ENCODE results near the gene CATSPER1. TPM values are rescaled to one million over a fixed set of nuclear protein-coding genes. Genes with fewer than 3 reads are reported as not detected.
"Not testable (repeated sequence)": the region's sequence is repeated elsewhere in the genome, so short reads cannot be mapped to it uniquely, and the experiment has no call there.

The CATSPER1 gene
- total RNA-seq, 1 donor from 2014 or later: not detected

DNA sequence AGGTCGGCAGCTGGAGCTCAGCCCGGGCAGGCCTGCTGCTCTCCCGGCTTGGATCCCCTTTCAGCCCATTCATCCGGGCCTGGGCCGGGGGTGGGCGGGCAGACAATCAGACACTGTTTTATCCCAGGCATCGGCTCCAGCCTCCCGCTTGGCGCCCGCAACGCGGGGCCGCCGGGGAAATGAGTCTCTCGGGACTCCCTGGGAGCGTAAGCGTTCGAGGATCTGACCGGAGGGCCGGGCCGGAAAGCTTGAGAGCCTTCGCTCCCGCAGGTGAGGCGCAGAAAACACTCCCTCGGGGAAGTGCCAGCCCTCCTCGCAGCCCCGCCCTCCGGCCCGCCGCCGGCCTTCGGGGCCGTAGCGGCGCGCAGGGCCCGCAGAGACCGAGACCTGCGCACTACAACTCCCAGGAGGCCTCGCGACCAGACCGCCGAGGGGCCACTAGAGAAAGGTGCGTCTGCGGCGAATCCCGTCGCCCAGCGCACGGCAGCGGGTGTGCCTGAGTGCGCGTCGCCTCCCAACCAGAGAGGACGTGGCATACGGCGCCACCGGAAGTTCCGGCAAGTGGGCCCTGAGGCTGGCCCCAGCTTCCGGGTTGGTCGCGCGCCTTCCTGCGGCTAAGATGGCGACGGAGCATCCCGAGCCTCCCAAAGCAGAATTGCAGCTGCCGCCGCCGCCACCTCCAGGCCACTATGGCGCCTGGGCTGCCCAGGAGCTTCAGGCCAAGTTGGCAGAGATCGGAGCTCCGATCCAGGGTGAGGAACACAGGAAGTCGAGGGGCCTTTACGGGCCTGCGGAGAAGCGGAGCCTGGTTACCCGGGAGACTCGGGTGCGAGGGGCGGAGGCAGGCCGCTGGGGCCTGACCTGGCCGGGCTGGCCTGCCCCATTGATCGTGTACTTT, 25.7 kb upstream of the CATSPER1 start, which contains the start of gene SF3B2:
SF3B2 (plus strand) TSS at position 599 of the 898 bp plus-strand sequence; CDS start at position 620, 21 bp downstream.
- peak; percentile 98 for DNase-seq

DNA sequence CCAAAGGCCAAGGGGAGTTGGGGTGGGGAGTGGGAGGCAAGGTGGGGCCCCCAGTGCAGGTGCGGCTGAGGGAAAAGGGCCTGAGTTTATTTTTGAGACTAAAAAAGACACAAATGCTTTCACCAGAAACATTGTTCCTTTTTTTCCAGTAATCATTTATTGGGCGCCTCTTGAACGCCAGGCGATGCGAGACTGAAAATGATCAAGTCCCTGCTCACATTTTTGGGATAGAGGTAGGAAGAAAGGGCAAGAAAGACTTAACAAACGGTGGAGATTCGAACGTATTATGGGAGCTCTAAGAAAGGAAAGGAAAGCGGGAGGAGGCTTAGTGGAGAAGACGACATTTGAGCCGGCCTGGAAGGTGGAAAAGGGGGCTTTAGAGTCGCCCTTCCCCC, 25.1 kb upstream of the CATSPER1 start:
- DNase-seq: no peak

DNA sequence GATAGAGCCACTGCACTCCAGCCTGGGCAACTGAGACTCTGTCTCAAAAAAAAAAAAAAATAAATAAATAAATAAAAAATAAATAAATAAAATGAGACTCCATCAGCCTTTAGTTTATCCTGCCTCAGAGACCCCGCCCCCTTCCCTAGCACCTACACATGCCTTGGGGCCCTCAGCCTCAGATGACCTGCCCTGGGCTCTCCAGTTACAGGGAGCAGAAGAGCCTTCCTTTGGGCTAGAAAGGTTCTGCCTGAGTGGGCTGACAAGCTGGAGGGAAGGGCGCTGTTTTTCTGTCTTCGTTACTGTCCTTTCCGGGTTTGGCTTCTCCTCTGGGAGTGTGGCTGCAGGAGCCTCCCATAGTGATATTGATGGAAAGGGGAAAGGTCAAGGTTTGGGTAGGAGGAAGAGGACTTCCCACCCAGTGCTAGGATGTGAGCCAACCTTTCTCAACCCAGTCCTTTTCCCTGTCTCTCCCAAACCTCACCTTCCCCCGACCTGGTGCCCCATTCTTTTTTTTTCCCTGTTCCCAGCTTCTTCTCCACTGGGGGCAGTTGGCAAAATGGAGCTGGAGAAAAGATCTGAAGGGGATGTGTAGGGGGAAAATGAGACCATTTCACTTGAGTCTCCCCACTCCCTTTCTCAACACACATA, 24.4 kb upstream of the CATSPER1 start:
- no peak for DNase-seq

DNA sequence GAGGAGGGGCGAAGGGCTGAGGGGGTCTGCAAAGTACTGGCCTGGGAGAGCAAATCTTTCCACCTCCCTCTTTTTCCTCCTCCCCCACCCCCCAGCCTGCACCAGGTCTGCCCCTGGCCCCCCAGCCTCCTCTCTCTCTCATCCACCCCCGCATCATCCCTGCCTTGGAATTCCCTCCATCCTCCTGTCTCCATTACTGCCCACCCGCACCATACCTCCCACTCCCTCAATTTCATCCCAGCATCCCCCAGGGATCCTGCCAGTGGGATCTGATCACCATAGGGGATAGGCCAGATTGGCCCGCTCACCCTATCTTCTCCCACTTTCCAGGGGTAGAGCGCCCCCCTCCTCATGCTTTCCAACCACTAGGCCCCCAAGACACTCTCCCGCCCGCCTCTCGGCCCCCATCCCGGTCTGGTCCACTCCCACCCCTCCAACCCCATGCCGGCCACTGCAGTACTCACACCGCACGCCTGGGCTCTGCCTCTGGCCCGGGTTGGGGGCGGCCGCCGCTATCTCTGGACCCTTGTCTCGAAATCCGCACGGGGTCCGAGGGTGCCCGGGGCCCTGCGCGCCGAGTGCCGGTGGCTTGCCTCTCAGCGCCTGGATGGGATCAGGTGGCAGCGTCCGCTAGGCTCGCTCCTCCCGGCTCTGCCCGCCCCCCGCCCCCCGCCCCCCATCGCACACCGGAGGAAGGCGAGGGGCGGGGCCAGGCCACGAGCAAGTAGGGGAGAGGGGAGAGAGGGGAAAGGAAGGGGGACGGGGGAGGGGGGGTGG, 22.5 kb upstream of the CATSPER1 start, which contains the start of gene GAL3ST3:
GAL3ST3 (minus strand) TSS at position 615 of the 777 bp plus-strand sequence. CDS start 3,746 bp downstream, outside the sequence.
- no peak for DNase-seq

DNA sequence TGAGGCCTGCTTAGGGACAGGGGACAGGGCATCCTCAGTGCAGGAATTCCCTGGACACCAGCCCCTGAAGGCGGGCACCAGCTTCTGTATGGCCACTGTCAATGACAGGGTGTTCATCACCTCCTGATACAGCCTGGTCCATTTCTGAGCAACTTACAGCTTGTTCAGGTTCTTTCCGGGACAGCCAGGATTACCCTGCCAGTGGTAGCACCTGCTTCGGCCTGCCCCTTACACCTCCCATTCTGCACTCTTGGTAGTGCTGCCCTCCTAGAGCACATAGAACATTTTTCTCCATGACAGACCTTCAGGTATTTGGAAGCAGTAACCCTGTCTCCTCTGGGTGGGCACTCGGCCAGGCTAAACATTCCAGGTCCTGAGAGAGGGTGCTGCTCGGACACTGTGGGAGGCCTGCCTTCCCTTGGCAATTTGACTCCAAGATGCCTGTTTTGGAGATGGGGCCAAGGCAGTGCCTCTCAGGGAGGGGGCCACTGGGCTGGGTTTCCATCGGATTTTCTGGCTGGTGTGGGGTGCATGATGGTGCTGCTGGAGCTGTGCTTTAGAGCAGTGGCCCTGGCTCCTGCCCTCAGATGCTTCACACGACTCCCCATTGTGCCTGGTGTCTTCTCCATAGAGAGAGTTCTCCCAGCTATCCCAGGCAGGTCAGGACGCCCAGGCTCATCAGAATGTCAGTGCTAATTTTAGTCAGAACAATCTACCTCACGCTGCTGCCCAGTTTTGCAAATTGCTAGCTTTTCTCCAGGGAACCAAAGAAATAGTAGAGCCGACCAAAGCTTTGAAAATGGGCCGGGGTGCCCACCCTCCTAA, 21.5 kb upstream of the CATSPER1 start:
- DNase-seq: no peak

DNA sequence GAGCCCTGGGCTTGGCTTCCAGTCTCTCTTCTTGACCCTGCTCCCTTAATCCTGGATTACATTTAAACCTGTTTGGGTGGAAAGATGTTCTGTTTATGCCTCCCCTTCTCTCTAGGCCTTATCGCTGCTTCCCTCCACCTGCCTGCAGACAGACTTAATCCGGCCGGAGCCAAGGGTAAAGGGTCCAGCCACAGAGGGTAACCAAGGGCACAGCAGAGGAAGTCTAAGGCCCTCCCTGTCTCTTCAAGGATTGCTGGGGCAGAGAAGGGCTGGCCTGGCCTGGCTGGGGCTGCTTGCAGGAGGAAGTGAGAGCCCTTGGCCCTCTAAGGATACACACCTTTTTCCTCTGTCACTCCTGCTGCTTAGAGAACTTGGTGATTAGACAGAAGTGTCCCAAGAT, 20.6 kb upstream of the CATSPER1 start:
- no peak for DNase-seq

DNA sequence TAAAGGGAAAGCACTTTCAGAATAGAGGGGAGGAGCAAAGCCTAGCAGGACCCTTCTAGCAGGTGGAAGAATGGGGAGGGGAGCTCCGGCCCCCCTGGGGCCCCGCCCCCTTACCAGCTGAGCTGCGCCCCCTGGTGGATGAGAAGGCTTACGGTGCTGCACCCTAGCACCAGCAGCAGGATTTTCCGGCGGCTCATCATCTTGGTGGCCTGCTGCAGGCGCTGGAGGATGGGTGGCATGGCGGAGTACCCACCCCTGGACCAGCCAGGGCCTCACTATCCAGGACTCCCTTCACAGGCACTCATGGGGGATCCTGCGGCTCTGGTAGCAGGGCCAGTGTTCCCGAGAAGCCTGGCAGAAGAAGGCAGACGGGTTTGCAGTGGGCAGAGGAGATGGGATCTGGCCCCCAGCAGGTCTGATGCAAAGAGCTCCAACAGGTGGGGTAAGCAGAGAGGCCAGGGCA, 18.9 kb upstream of the CATSPER1 start:
- peak; percentile 45 for DNase-seq

DNA sequence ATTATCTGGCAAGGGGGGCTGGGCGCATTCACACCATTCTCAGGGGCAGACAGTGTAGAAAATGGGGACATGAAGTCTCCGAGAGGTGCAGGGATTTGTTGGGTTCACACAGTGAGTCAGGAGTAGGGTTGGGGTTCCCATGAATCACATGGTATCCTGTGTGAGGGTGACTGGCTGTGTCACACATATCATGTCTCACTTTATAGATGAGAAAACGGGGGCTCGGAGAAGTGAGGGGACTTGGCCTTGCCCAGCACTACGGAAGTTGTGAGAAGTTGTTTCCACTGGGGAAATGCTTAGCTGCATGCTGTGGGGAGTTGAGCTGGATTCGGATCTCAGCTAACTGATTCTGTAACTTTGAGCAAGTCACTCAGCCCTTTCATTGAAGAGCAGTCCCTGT, 18.5 kb upstream of the CATSPER1 start:
- no peak for DNase-seq

DNA sequence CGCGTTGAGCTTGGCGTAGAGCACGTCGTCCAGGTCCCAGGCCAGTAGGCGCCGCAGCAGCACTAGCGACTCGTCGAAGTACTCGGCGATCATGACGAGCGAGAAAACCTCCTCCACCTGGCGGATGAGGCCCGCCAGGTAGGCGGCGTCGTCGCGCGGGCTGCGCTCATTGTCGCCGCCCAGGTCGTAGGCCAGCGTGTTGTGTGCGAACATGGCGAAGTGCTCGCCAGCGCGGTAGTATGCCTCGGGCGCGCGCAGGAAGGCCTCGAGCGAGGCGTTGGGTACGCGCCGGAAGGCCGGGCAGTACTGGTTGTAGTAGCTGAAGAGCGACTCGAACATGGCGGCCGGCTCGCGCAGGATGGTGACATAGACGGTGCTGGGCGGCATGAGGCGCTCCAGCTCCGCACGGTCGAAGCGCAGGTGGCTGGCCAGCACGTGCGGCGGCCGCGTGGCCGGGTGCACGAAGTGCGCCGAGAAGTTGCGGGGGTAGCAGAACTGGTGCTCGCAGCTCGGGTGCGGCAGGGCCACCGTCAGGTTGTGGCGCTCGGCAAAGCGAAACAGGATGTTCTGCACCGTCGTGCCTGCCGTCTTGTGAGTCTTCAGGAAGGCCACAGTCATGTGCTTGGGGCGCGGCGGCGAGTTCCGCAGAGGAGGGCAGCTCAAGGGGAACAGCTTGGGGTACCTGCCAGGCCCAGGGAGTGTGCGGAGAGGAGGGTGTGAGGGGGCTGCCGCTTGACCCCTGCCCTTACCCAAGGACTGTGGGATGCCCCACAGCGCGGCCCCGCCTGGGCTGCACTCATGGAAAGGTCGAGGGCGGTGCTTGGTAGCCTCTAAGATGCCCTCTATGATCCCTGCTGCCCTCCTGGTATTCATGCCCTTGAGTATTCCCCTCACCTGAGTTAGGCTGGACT, 17.0 kb upstream of the CATSPER1 start:
- DNase-seq: no peak

DNA sequence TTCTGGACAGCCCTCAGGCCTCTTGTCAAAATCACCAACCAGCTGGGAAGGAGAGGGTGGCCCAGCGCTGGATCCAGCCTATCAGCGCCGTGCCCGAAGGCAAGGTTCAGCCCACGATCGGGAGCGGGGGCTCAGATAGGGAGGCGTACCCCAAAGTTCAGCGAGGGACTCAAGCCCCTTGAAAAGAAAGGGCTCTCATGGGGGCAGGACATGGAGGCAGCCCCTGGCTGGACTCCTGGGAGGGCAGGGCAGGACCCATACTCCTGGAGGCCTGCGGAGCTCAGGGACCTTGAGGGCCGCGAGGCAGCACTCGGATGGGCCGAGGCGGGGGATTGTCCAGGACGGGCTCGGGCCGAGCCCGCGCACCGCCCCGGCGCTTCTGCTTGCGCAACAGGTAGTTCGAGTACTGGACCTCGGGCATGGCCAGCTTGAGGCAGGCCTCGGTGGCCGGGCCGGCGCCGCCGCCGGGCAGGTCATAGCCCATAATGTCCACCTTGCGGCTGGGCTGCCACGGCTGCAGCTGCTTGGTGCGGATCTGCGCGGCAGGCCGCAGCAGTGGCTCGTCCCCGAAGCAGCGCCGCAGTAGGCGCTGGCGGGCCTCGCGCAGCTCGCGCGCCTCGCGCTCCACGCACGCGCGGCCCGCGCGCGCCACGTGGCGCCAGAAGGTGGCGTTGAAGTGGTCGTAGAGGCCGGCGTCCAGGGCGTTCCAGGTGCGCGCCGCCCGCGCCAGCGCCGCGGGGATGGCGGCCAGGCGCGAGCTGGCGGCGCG, 16.1 kb upstream of the CATSPER1 start:
- no peak for DNase-seq

DNA sequence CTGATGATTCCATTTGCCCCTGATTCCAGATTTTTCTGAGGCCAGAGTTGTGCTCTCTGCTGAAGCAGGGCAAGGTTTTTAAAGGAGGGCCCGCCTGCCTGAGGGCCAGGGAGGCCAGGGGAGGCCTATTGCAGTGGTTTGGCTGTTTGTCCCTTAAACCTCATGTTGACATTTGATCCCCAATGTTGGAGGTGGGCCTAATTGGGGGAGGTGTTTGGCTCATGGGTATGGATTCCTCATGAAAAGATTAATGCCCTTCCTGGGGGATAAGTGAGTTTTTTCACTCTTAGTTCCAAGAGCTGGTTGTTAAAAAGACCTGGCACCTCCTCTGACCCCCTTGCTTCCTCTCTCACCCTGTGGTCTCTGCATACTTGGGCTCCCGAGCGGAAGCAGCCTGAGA, 13.5 kb upstream of the CATSPER1 start:
- DNase-seq: no peak

DNA sequence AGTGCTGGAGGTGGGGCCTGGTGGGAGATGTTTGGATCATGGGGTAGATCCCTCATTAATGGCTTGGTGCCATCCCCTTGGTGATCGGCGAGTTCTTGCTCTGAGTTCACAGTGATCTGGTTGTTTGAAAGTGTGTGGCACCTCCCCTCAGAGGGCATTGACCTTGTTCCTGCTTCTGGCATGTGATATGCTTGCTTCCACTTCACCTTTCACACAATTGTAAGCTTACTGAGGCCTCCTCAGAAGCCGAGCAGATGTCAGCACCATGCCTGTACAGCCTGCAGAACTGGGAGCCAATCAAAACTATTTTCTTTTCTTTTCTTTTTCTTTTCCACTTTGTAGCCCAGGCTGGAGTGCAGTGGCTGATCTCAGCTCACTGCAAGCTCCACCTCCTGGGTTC, 11.0 kb upstream of the CATSPER1 start:
- no peak for DNase-seq

DNA sequence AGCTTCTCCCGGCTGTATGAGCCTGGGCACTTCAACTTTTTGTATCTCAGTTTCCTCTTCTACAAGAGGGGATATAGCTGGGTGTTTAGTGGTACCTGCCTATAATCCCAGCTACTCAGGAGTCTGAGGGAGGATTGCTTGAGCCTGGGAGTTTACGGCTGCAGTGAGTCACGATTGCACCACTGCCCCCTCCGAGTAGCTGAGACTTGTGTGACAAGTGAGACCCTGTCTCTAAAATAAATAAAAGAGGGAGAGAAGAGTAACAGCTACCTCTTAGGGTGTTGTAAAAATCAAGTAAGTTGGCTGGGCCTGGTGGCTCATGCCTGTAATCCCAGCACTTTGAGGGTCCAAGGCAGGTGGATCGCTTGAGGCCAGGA, 10.0 kb upstream of the CATSPER1 start:
- DNase-seq: no peak

DNA sequence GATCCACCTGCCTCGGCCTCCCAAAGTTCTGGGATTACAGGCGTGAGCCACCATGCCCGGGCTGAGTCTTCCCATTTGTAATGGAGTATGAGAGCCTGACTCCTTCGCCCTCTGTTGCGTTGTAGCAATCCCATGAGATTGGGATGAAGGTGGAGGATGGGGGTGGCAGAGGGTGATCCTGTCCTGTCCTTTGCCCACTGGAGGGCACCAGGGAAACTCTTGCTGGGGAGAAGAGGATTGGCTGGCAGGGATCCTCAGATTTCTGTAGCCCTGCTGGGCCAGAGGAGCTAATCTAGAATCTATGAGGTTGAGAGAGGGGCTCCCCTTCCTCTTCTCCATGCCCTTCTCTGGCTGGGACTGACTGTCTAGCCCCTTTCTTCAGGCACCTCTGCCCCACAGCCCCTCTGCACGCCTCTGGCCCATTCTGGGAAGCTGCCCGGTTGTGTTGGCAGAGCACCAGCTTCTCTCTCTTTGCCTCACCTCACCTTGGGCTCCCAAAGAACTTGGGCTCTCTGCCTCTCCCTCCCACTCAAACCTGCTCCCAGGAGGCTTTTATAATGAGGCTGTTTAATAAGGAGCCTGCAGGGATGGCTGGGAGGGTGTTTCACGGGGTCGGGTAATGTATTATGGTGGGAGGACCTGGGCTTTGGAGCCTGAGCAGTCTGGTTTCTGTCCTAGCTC, 9.5 kb upstream of the CATSPER1 start:
- no peak for DNase-seq

DNA sequence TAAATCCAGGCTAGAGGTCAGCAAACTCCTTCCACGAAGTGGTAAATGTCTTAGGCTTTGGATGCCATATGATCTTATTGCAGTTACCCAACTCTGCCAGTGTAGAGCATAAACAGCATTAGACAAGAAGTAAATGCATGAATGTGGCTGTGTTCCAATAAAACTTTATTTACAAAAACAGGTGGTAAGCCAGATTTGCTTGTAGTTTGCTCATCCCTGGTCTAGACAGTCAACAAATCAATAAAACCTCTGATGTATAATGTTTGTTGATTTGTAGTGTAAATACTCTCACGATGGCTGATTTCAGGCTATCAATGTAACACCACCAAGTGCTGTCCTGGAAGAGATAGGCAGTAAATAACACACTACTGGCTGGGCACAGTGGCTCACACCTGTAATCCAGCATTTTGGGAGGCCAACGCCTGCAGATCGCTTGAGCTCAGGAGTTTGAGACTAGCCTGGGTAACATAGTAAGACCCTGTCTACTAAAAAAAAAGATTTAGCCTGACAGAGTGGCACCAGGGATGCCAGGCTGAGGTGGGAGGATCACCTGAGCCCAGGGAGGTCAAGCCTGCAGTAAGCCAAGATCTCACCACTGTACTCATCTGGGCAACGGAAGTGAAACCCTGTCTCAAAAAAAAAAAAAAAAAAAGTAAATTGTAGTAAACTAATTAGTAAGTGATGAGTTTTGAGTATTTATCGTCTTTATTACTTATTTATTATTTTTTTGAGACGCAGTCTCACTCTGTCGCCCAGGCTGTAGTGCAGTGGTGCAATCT, 6.9 kb upstream of the CATSPER1 start:
- DNase-seq: no peak

DNA sequence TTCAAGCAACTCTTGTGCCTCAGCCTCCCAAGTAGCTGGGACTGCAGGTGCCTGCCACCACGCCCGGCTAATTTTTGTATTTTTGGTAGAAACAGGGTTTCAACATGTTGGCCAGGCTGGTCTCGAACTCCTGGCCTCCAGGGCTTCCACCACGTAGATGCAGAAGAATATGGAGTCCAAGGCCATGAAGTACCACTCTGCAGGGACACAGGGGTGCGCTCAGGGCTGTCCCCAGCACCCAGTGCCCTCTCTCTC, 3.2 kb downstream of the CATSPER1 start:
- DNase-seq: not testable (repeated sequence)

DNA sequence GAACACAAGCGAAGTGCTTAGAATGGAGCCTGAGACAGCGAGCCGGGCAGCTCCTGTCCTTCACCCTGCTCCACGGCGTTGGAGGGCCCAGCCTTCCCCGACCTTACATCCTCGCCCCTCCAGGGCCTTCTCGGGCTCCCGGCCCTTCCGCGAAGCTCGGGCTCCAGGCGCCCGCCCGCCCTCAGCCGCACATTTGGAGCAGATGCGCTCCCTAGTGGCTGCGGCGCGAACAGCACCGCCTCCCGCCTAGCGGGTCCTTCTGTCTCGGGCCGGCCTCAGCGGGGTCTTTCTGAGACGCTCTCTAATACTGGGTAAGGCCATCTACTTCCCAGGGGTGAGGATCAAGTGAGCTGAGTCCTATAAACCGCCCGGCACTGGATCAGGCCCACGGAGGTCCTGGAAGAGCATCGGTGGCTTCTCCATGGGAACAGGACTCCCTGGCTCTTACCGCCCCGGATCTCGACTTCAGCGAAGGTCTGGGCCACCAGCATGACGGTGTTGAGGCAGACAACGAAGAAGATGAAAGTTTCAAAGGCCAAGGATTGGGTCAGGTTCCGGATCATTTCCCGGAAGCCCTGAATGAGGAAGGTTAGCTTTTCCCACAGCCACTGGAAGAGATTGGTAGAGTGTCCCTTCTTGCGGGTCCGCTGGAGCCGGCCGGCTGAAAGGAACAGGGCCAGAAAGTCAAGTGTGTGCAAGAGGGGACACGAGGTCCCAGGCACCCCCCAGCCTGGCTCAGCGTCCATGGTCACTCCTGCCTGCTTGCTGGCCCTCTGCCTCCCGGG, 3.7 kb downstream of the CATSPER1 start:
- no peak for DNase-seq
